Activated T-cell treated with anti-CD3 and anti-CD28 coated beads for 4 hours (primary cell): Measurements from ENCODE around the gene HBQ1.
"Not testable (repeated sequence)": the region's sequence is repeated elsewhere in the genome, so short reads cannot be mapped to it uniquely, and the experiment has no call there.

Source experiments
- DNase-seq: peaks from one replicate; pipeline ENCODE4 v3.0.0-alpha.2; 2020

HBQ1 gene

DNA sequence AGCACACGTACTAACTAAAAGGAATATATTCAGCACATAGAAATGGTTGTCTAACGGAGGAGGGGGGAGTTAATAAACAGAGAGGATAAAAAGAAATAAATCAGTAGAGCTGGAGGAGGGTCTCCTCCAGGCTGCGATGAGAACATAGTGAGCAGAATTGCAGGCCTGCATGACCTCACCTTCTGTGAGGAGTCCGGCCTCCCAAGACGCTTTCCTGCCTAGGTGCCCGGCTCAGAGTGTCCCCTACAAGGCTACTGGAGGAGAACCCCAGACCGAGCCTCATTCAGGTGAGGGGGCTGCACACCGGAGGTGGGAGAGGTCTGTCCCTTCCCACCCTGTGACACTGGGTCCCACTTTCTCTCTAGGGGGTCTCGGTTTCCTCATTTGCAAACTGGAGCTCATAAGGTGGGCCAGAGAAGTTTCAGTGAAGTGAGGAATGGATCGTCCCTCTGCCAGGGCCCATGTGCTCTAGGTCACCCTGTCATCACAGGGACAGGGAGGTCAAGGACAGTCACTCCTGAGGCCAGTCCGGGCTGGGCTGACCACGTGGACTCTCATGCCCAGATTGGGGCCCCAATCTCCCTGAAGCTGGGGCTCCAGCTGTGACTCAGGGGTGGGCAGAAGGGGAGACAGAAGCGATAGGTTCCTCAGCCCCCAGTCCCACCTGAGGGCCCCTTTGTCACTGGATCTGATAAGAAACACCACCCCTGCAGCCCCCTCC lies 17.8 kb upstream of the HBQ1 start:
- no peak for DNase-seq

DNA sequence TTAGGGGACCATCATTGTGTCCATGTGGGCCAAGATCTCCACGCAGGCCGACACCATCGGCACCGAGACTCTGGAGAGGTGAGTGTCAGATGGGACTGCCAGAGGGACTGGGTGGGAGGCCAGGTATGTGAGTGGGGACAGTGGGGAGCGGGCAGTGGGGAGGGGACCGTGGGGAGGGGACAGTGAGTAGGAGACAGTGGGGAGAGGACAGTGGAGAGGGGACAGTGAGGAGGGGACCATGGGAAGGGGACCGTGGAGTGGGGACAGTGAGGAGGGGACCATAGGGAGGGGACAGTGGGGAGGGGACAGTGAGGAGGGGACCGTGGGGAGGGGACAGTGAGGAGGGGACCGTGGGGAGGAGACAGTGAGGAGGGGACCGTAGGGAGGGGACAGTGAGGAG lies 17.1 kb upstream of the HBQ1 start:
- not testable (repeated sequence) for DNase-seq

DNA sequence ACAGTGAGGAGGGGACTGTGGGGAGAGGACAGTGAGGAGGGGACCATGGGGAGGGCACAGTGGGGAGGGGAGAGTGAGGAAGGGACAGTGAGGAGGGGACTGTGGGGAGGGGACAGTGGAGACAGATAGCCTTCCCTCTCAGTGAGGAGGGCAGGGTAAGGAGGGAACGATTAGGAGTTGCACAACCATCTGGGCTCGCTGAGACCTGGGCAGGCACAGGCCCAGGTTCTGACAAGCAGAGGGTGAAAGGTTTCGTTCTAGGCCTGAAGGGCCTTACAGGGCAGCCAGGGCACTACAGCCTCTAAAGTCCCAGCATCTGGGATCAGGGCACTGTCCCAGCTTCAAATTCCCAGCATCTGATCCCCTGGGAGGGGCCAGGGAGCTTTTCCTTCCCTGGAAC lies 16.6 kb upstream of the HBQ1 start:
- DNase-seq: not testable (repeated sequence)

DNA sequence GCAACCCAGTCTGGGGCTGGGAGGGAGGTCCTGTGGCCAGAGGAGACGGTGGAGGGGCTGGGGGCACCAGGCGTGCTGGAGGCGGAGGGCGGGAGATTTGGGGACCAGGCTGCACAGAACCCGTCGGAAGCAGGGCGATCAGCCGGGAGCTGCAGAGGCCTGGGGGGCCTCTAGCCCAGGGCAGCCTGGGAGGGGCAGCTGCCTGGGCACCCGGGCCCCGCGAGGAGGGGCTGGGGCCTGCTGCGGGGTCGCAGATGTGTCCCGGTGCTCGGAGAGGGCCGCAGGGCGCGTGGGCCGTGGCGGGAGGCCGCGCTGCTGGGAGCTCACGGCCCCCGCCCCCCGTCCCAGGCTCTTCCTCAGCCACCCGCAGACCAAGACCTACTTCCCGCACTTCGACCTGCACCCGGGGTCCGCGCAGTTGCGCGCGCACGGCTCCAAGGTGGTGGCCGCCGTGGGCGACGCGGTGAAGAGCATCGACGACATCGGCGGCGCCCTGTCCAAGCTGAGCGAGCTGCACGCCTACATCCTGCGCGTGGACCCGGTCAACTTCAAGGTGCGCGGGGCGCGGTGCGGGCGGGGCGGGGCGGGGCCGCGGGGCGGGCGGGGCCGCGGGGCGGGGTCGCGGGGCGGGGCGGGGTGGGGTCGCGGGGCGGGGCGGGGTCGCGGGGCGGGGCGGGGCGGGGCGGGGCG lies 16.0 kb upstream of the HBQ1 start:
- not testable (repeated sequence) for DNase-seq

DNA sequence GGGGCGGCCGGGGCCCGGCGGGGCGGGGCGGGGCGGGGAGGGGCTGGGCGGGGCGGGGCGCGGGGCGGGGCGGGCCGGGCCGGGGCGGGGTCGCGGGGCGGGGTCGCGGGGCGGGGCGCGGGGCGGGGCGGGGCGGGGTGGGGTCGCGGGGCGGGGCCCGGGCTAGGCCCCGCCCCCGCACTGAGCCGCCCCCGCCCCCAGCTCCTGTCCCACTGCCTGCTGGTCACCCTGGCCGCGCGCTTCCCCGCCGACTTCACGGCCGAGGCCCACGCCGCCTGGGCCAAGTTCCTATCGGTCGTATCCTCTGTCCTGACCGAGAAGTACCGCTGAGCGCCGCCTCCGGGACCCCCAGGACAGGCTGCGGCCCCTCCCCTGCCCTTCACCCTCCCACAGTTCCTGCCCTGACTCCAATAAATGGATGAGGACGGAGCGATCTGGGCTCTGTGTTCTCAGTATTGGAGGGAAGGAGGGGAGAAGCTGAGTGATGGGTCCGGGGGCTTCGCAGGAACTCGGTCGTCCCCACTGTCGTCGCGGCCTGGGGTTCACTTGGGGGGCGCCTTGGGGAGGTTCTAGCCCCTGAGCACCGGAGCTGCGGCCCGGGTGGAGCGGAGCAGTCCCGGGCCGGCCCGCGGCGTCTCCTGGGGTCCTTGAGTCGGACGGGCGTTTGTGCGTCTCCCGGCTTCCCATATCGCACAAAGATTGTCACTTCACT lies 15.3 kb upstream of the HBQ1 start:
- no peak for DNase-seq

DNA sequence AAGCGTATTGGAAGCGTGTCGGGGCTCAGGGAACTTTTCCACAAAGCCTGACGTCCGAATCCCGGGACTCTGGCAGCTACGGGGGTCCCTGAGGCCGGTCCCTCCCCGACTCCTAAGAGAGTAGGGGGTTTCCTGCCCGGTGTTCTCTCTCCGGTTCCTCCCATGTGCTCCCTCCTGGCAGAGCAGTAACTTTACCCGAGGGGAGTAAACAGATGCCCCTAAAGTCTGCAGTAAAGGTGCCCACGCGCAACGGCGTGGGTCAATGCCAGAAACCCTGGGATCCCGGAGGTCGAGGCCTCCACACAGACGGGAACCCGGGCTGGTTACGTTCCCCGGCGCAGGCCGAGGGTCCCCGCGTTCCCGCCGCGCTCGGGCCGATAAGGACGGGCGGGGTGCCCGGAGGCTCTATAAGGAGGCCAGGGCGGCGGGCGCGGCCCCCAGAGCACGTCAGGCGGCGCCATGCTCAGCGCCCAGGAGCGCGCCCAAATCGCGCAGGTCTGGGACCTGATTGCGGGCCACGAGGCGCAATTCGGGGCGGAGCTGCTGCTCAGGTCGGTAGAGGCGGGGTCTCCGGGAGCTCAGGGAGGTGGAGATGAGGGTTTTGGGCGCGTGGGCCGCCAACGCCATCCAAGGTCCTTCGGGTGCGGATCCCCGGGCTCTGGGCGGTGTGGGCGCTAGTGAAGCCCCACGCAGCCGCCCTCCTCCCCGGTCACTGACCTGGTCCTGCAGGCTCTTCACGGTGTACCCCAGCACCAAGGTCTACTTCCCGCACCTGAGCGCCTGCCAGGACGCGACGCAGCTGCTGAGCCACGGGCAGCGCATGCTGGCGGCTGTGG lies 14.5 kb upstream of the HBQ1 start, which contains the start of gene HBM:
TSS of gene HBM (plus strand) at position 440 of the 836 bp plus-strand sequence. CDS start at position 460, 20 bp downstream.
- DNase-seq: no peak

DNA sequence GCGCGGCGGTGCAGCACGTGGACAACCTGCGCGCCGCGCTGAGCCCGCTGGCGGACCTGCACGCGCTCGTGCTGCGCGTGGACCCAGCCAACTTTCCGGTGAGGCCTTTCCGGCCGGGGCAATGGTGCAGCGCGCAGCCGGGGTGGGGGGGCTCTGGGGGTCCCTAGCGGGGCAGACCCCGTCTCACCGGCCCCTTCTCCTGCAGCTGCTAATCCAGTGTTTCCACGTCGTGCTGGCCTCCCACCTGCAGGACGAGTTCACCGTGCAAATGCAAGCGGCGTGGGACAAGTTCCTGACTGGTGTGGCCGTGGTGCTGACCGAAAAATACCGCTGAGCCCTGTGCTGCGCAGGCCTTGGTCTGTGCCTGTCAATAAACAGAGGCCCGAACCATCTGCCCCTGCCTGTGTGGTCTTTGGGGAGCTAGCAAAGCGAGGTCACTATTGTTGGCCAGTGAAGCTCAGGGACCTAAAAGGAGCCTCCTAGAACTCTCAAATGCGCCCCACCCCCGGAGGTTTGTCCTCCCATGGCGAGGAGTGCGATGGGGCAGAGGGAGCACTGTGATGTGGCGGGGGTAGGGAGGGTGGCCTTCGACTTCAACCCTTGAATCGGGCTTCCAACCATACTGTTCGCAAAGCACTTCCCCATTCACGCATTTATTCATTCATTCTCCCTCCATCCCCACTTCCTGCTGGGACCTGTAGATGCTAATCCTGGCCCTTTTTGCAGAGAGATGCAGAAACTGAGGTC lies 13.7 kb upstream of the HBQ1 start:
- DNase-seq: no peak

DNA sequence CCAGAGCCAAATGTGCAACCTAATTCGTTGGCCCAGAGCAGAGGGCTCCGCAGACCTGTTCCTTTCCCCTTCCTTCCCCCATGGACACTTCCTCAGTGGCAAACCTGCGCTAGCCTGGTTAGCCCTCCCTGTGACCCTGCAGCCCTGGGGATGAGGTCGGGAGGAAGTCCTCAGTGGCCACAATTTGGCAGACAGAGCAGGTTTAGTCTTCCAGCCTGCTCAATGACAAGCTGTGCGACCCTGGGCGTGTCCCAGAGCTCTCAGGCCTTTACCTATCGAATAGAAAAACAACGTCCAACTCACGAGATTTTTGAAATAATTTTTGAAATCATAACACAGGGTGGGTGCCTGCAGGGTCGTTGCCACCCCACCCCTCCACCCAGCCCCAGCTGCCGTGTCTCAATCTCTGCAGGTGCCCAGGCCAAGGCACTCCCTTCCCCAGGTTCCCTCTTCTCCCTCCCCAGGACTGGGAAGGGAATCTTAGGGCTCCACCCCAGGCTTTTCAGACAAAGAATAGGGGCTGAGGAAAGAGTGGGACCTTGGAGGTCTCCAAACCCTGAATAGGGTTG lies 13.1 kb upstream of the HBQ1 start:
- DNase-seq: no peak

DNA sequence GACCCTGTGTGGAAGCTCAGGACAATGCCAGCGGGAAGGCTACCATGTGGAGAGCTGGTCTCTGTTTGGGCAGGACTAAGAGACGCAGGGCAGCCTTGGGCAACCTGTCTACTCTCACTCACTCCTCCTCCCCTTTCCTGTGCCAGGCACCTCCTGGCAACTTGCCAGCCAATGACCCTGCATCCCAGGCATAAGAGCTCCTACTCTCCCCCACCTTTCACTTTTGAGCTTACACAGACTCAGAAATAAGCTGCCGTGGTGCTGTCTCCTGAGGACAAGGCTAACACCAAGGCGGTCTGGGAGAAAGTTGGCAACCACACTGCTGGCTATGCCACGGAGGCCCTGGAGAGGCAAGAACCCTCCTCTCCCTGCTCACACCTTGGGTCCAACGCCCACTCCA lies 11.8 kb upstream of the HBQ1 start:
- DNase-seq: no peak

DNA sequence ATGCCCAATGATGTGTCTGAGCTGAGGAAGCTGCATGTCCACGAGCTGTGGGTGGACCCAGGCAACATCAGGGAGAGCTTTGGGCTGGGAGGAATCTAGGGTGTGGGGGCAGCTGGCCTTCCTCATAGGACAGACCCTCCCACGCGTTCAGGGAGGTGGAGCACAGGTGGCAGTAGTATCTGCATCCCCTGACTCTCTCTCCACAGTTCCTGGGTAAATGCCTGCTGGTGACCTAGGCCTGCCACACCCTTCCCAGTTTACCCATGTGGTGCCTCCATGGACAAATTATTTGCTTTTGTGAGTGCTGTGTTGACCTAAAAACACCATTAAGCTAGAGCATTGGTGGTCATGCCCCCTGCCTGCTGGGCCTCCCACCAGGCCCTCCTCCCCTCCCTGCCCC lies 11.2 kb upstream of the HBQ1 start:
- DNase-seq: no peak

DNA sequence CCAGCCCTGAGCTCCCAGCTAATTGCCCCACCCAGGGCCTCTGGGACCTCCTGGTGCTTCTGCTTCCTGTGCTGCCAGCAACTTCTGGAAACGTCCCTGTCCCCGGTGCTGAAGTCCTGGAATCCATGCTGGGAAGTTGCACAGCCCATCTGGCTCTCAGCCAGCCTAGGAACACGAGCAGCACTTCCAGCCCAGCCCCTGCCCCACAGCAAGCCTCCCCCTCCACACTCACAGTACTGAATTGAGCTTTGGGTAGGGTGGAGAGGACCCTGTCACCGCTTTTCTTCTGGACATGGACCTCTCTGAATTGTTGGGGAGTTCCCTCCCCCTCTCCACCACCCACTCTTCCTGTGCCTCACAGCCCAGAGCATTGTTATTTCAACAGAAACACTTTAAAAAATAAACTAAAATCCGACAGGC lies 10.2 kb upstream of the HBQ1 start:
- not testable (repeated sequence) for DNase-seq

DNA sequence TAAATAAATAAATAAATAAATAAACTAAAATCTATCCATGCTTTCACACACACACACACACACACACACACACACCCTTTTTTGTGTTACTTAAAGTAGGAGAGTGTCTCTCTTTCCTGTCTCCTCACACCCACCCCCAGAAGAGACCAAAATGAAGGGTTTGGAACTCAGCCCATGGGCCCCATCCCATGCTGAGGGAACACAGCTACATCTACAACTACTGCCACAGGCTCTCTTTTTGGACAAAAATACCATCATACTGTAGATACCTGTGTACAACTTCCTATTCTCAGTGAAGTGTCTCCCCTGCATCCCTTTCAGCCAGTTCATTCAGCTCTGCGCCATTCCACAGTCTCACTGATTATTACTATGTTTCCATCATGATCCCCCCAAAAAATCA lies 9.5 kb upstream of the HBQ1 start:
- no peak for DNase-seq

DNA sequence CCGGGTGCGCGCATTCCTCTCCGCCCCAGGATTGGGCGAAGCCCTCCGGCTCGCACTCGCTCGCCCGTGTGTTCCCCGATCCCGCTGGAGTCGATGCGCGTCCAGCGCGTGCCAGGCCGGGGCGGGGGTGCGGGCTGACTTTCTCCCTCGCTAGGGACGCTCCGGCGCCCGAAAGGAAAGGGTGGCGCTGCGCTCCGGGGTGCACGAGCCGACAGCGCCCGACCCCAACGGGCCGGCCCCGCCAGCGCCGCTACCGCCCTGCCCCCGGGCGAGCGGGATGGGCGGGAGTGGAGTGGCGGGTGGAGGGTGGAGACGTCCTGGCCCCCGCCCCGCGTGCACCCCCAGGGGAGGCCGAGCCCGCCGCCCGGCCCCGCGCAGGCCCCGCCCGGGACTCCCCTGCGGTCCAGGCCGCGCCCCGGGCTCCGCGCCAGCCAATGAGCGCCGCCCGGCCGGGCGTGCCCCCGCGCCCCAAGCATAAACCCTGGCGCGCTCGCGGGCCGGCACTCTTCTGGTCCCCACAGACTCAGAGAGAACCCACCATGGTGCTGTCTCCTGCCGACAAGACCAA lies 7.8 kb upstream of the HBQ1 start, which contains the start of gene HBA2:
TSS of gene HBA2 (plus strand) at position 503 of the 568 bp plus-strand sequence. CDS start at position 540, 37 bp downstream.
- not testable (repeated sequence) for DNase-seq

DNA sequence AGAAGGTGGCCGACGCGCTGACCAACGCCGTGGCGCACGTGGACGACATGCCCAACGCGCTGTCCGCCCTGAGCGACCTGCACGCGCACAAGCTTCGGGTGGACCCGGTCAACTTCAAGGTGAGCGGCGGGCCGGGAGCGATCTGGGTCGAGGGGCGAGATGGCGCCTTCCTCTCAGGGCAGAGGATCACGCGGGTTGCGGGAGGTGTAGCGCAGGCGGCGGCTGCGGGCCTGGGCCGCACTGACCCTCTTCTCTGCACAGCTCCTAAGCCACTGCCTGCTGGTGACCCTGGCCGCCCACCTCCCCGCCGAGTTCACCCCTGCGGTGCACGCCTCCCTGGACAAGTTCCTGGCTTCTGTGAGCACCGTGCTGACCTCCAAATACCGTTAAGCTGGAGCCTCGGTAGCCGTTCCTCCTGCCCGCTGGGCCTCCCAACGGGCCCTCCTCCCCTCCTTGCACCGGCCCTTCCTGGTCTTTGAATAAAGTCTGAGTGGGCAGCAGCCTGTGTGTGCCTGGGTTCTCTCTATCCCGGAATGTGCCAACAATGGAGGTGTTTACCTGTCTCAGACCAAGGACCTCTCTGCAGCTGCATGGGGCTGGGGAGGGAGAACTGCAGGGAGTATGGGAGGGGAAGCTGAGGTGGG lies 6.9 kb upstream of the HBQ1 start:
- not testable (repeated sequence) for DNase-seq

DNA sequence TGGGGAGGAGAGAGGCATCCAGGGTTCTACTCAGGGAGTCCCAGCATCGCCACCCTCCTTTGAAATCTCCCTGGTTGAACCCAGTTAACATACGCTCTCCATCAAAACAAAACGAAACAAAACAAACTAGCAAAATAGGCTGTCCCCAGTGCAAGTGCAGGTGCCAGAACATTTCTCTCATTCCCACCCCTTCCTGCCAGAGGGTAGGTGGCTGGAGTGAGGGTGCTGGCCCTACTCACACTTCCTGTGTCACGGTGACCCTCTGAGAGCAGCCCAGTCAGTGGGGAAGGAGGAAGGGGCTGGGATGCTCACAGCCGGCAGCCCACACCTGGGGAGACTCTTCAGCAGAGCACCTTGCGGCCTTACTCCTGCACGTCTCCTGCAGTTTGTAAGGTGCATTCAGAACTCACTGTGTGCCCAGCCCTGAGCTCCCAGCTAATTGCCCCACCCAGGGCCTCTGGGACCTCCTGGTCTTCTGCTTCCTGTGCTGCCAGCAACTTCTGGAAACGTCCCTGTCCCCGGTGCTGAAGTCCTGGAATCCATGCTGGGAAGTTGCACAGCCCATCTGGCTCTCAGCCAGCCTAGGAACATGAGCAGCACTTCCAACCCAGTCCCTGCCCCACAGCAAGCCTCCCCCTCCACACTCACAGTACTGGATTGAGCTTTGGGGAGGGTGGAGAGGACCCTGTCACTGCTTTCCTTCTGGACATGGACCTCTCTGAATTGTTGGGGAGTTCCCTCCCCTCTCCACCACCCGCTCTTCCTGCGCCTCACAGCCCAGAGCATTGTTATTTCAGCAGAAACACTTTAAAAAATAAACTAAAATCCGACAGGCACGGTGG lies 6.1 kb upstream of the HBQ1 start:
- DNase-seq: not testable (repeated sequence)

DNA sequence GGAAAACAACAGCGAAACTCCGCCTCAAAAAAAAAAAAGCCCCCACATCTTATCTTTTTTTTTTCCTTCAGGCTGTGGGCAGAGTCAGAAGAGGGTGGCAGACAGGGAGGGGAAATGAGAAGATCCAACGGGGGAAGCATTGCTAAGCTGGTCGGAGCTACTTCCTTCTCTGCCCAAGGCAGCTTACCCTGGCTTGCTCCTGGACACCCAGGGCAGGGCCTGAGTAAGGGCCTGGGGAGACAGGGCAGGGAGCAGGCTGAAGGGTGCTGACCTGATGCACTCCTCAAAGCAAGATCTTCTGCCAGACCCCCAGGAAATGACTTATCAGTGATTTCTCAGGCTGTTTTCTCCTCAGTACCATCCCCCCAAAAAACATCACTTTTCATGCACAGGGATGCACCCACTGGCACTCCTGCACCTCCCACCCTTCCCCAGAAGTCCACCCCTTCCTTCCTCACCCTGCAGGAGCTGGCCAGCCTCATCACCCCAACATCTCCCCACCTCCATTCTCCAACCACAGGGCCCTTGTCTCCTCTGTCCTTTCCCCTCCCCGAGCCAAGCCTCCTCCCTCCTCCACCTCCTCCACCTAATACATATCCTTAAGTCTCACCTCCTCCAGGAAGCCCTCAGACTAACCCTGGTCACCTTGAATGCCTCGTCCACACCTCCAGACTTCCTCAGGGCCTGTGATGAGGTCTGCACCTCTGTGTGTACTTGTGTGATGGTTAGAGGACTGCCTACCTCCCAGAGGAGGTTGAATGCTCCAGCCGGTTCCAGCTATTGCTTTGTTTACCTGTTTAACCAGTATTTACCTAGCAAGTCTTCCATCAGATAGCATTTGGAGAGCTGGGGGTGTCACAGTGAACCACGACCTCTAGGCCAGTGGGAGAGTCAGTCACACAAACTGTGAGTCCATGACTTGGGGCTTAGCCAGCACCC lies 5.0 kb upstream of the HBQ1 start:
- DNase-seq: no peak

DNA sequence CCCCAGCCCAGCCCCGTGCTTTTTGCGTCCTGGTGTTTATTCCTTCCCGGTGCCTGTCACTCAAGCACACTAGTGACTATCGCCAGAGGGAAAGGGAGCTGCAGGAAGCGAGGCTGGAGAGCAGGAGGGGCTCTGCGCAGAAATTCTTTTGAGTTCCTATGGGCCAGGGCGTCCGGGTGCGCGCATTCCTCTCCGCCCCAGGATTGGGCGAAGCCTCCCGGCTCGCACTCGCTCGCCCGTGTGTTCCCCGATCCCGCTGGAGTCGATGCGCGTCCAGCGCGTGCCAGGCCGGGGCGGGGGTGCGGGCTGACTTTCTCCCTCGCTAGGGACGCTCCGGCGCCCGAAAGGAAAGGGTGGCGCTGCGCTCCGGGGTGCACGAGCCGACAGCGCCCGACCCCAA lies 4.3 kb upstream of the HBQ1 start:
- not testable (repeated sequence) for DNase-seq
